Pulmonary artery endothelial cell (primary cell): ENCODE measurements around the gene ZDHHC14. TPM values are rescaled to one million over a fixed set of nuclear protein-coding genes. Genes with fewer than 3 reads are reported as not detected.
"Not testable (repeated sequence)": the region's sequence is repeated elsewhere in the genome, so short reads cannot be mapped to it uniquely, and the experiment has no call there.

Source experiments
- DNase-seq: peaks from one replicate; pipeline ENCODE4 v3.0.0-alpha.2; 2011; ENCODE audit warnings: low read depth, low spot score
- total RNA-seq: library from RNA; depleted of rRNA; stranded (reverse); fragments of >200 nt; gene quantifications from 2 replicates; pipeline ENCODE4 v1.2.3, GENCODE V29; 2014

ZDHHC14 gene
- 9.4 and 16.3 TPM in 2 replicates for total RNA-seq

- peak; percentile 44 for DNase-seq
Measured at GRCh38 chr6:157380779-157381561, at the start of gene ZDHHC14. ZDHHC14 (plus strand) TSS chr6:157381190.

- no peak for DNase-seq
Measured at GRCh38 chr6:157332813-157333212, 48.2 kb upstream of the ZDHHC14 start.

- no peak for DNase-seq
Measured at GRCh38 chr6:157333537-157333936, 47.5 kb upstream of the ZDHHC14 start.

- DNase-seq, result no peak
Measured at GRCh38 chr6:157333956-157334355, 47.0 kb upstream of the ZDHHC14 start.

GRCh38 chr6:157335829-157336228, 45.2 kb upstream of the ZDHHC14 start:
- no peak for DNase-seq

GRCh38 chr6:157337276-157337675, 43.7 kb upstream of the ZDHHC14 start:
- not testable (repeated sequence) for DNase-seq

- no peak for DNase-seq
Measured at GRCh38 chr6:157337751-157338150, 43.2 kb upstream of the ZDHHC14 start.

- no peak for DNase-seq
Measured at GRCh38 chr6:157339432-157339831, 41.6 kb upstream of the ZDHHC14 start.

- DNase-seq, result no peak
Measured at GRCh38 chr6:157343732-157344131, 37.3 kb upstream of the ZDHHC14 start.

GRCh38 chr6:157346373-157346772, 34.6 kb upstream of the ZDHHC14 start:
- DNase-seq, result no peak

GRCh38 chr6:157358287-157358686, 22.7 kb upstream of the ZDHHC14 start:
- no peak for DNase-seq

GRCh38 chr6:157361886-157362285, 19.1 kb upstream of the ZDHHC14 start:
- no peak for DNase-seq

GRCh38 chr6:157364705-157365104, 16.3 kb upstream of the ZDHHC14 start:
- DNase-seq, result no peak

GRCh38 chr6:157366648-157367047, 14.3 kb upstream of the ZDHHC14 start:
- no peak for DNase-seq

- DNase-seq, result no peak
Measured at GRCh38 chr6:157368359-157369049, 12.5 kb upstream of the ZDHHC14 start.

- no peak for DNase-seq
Measured at GRCh38 chr6:157370755-157371154, 10.2 kb upstream of the ZDHHC14 start.

GRCh38 chr6:157372501-157373280, 8.3 kb upstream of the ZDHHC14 start:
- no peak for DNase-seq

- DNase-seq, result no peak
Measured at GRCh38 chr6:157374889-157375443, 6.0 kb upstream of the ZDHHC14 start.

GRCh38 chr6:157376241-157376640, 4.7 kb upstream of the ZDHHC14 start:
- no peak for DNase-seq

GRCh38 chr6:157376706-157377230, 4.2 kb upstream of the ZDHHC14 start:
- no peak for DNase-seq

- DNase-seq, result peak; percentile 73
Measured at GRCh38 chr6:157379656-157380457, 1.1 kb upstream of the ZDHHC14 start.
